Liver (tissue), 9 donors: ENCODE data around the gene SLC35B4. TPM values are rescaled to one million over a fixed set of nuclear protein-coding genes. Genes with fewer than 3 reads are reported as not detected.
"Not testable (repeated sequence)": the region's sequence is repeated elsewhere in the genome, so short reads cannot be mapped to it uniquely, and the experiment has no call there.

Experiments used
- DNase-seq: peaks from one replicate; pipeline ENCODE4 v3.0.0-alpha.2; 2017; ENCODE audit warnings: low spot score
- H3K27ac ChIP-seq, 2 donors: one replicate each; pipeline ENCODE4 v1.7.0; 2013; ENCODE audit warnings: inconsistent platforms in 2 of 2, low read length in 2 of 2, control low read depth in 1 of 2, low read depth in 1 of 2, mild to moderate bottlenecking in 1 of 2
- H3K27me3 ChIP-seq, 4 donors: one replicate each; pipeline versions ENCODE4 v1.6.1 to v1.7.0; 2013; ENCODE audit warnings: low read length in 3 of 4, inconsistent platforms in 1 of 4, mild to moderate bottlenecking in 1 of 4, moderate library complexity in 1 of 4; ENCODE audit not compliant: control insufficient read depth in 4 of 4, insufficient read depth in 4 of 4
- H3K36me3 ChIP-seq, 4 donors: one replicate each; pipeline versions ENCODE4 v1.6.1 to v1.7.0; 2013; ENCODE audit warnings: low read length in 3 of 4, mild to moderate bottlenecking in 3 of 4, low read depth in 1 of 4, moderate library complexity in 1 of 4; ENCODE audit not compliant: control insufficient read depth in 4 of 4, insufficient read depth in 3 of 4
- H3K4me1 ChIP-seq, 4 donors: one replicate each; pipeline versions ENCODE4 v1.6.1 to v1.7.0; 2013; ENCODE audit warnings: low read length in 3 of 4, mild to moderate bottlenecking in 3 of 4, moderate library complexity in 1 of 4; ENCODE audit not compliant: control insufficient read depth in 4 of 4, insufficient read depth in 4 of 4
- H3K4me3 ChIP-seq, 3 donors: one replicate each; pipeline versions ENCODE4 v1.6.1 to v1.7.0; 2013; ENCODE audit warnings: low read length in 3 of 3, control low read depth in 1 of 3, low read depth in 1 of 3, mild to moderate bottlenecking in 1 of 3
- H3K9ac ChIP-seq, 2 donors: one replicate each; pipeline ENCODE4 v1.7.0; 2013; ENCODE audit warnings: low read length in 2 of 2, mild to moderate bottlenecking in 2 of 2, moderate library complexity in 2 of 2, control low read depth in 1 of 2, low read depth in 1 of 2
- H3K9me3 ChIP-seq, 4 donors: one replicate each; pipeline versions ENCODE4 v1.6.1 to v1.7.0; 2013; ENCODE audit warnings: low read length in 3 of 4; ENCODE audit not compliant: control insufficient read depth in 4 of 4
- ATF3 ChIP-seq: IDR thresholded peaks from 2 replicates; pipeline ENCODE4 v1.6.1; 2016; ENCODE audit warnings: antibody characterized with exemption
- CTCF ChIP-seq: fragments of 150-350 bp; IDR thresholded peaks from 2 replicates; pipeline ENCODE4 v1.5.1; 2017; ENCODE audit warnings: improper control_type of control experiment, low read depth, low read length; ENCODE audit not compliant: missing input control
- EGR1 ChIP-seq, 2 donors: IDR thresholded peaks; 2 replicates each; pipeline ENCODE4 v1.6.1; 2016 to 2018; ENCODE audit warnings: antibody characterized with exemption in 2 of 2, low read depth in 2 of 2
- FOXA1 ChIP-seq: IDR thresholded peaks from 2 replicates; pipeline ENCODE4 v1.6.1; 2016; ENCODE audit warnings: antibody characterized with exemption
- FOXA2 ChIP-seq: IDR thresholded peaks from 2 replicates; pipeline ENCODE4 v1.6.1; 2016; ENCODE audit warnings: antibody characterized with exemption
- GABPA ChIP-seq, 2 donors: IDR thresholded peaks in 1 of 2; conservative IDR thresholded peaks in 1 of 2; 2 replicates each; pipeline ENCODE4 v1.6.1; 2016; ENCODE audit warnings: antibody characterized with exemption in 2 of 2, mild to moderate bottlenecking in 1 of 2, moderate library complexity in 1 of 2
- HNF4A ChIP-seq, 2 donors: conservative IDR thresholded peaks; 2 replicates each; pipeline ENCODE4 v1.6.1; 2016; ENCODE audit warnings: antibody characterized with exemption in 2 of 2, mild to moderate bottlenecking in 2 of 2
- HNF4G ChIP-seq: IDR thresholded peaks from 2 replicates; pipeline ENCODE4 v1.6.1; 2016; ENCODE audit warnings: antibody characterized with exemption
- JUND ChIP-seq, 2 donors: IDR thresholded peaks; 2 replicates each; pipeline ENCODE4 v1.6.1; 2016; ENCODE audit warnings: antibody characterized with exemption in 2 of 2
- MAX ChIP-seq: IDR thresholded peaks from 2 replicates; pipeline ENCODE4 v1.6.1; 2016; ENCODE audit warnings: antibody characterized with exemption
- NR2F2 ChIP-seq: IDR thresholded peaks from 2 replicates; pipeline ENCODE4 v1.6.1; 2016; ENCODE audit warnings: antibody characterized with exemption
- RAD21 ChIP-seq, 2 donors: IDR thresholded peaks; 2 replicates each; pipeline ENCODE4 v1.6.1; 2016; ENCODE audit warnings: antibody characterized with exemption in 2 of 2, mild to moderate bottlenecking in 2 of 2
- REST ChIP-seq: IDR thresholded peaks from 2 replicates; pipeline ENCODE4 v1.6.1; 2016; ENCODE audit warnings: antibody characterized with exemption, mild to moderate bottlenecking
- RXRA ChIP-seq, 2 donors: IDR thresholded peaks; 2 replicates each; pipeline ENCODE4 v1.6.1; 2017 to 2018; ENCODE audit warnings: antibody characterized with exemption in 2 of 2, mild to moderate bottlenecking in 1 of 2
- SP1 ChIP-seq: IDR thresholded peaks from 2 replicates; pipeline ENCODE4 v1.6.1; 2018; ENCODE audit warnings: antibody characterized with exemption, mild to moderate bottlenecking
- TAF1 ChIP-seq: conservative IDR thresholded peaks from 2 replicates; pipeline ENCODE4 v1.6.1; 2016; ENCODE audit warnings: antibody characterized with exemption, mild to moderate bottlenecking
- YY1 ChIP-seq: IDR thresholded peaks from 2 replicates; pipeline ENCODE4 v1.6.1; 2016; ENCODE audit warnings: antibody characterized with exemption, mild to moderate bottlenecking
- ZBTB33 ChIP-seq: IDR thresholded peaks from 2 replicates; pipeline ENCODE4 v1.6.1; 2016; ENCODE audit warnings: antibody characterized with exemption
- WGBS: extraction: QIAGEN DNeasy Blood & Tissue Kit; methylation state at CpG from one replicate; pipeline ENCODE4 v1.1.7; 2013; 5-methylcytosine and 5-hydroxymethylcytosine counted together
- polyA plus RNA-seq, 2 donors: library from polyadenylated mRNA; stranded (reverse) in 1 of 2; unstranded in 1 of 2; fragments of 200-250 nt in 1 of 2; fragments of >200 nt in 1 of 2; fragmentation: Nextera tagmentation in 1 of 2; extraction: Ambion mirVana in 1 of 2; gene quantifications; one replicate each; pipeline versions ENCODE4 v1.2.1 to v1.2.3, GENCODE V29; 2013 to 2015
- total RNA-seq, 2 donors: library from RNA; depleted of rRNA; stranded (reverse); fragments of >200 nt; gene quantifications; one replicate each; pipeline ENCODE4 v1.2.3, GENCODE V29; 2014
- donor health status: healthy.
- donor health status: healthy.
- donor health status: healthy.
- donor health status: healthy.
- donor health status: healthy.

The SLC35B4 gene
- total and polyA plus RNA-seq, 4 donors = 5.7 to 17.7 (median 8.9) TPM

GRCh38 chr7:134297489-134297888 is 19.2 kb downstream of the SLC35B4 start (continued):
- TF ChIP-seq REST = no peak
- TF ChIP-seq EGR1 (IDR thresholded peaks at IDR 0.05; ENCODE audit: low read depth in 2 of 2) = no peak

- peaks cover 11 to 41% (median 37%) of the 10 kb centered on the region in 4 donors for H3K36me3 ChIP-seq
- not testable (repeated sequence) for H3K9me3 ChIP-seq
These were observed 20.7 kb downstream of the SLC35B4 start for GRCh38 chr7:134295982-134296381.

GRCh38 chr7:134293002-134293740 is 23.6 kb downstream of the SLC35B4 start:
- H3K4me3 ChIP-seq = no peak overlapping the region
- DNase-seq = no peak
- no peak for TF ChIP-seq NR2F2
- TF ChIP-seq YY1 = peak; percentile 44
- peak in 1 of 2 donors; percentile 57 for TF ChIP-seq JUND (IDR thresholded peaks at IDR 0.05)
- TF ChIP-seq TAF1 = no peak
- peak; percentile 50 for TF ChIP-seq ZBTB33
- peak; percentile 80 to 85 for TF ChIP-seq RXRA (IDR thresholded peaks at IDR 0.05)
- peak in 1 of 2 donors; percentile 12 for TF ChIP-seq EGR1 (IDR thresholded peaks at IDR 0.05; ENCODE audit: low read depth in 2 of 2)
- TF ChIP-seq HNF4G = peak; percentile 71
- TF ChIP-seq RAD21 (IDR thresholded peaks at IDR 0.05) = peak; percentile 47 to 69
- TF ChIP-seq SP1 = peak; percentile 96
- no peak for TF ChIP-seq MAX
- no peak for TF ChIP-seq FOXA1
- peak; percentile 84 to 89 for TF ChIP-seq HNF4A (conservative IDR thresholded peaks at IDR 0.05)
- peak; percentile 20 for TF ChIP-seq REST
- TF ChIP-seq GABPA (IDR thresholded peaks at IDR 0.05 in 1 of 2, conservative IDR thresholded peaks at IDR 0.05 in 1 of 2) = peak in 1 of 2 donors; percentile 43
- peak; percentile 58 for TF ChIP-seq FOXA2
- TF ChIP-seq CTCF = no peak
- TF ChIP-seq ATF3 = no peak
- H3K27me3 ChIP-seq = no peaks in the 10 kb centered on the region
- H3K27ac ChIP-seq = peak overlapping the region; percentile 19 to 26
- H3K9ac ChIP-seq = no peak overlapping the region
- 63% methylated on average over 12 of the region's 12 CpGs for WGBS
- H3K9me3 ChIP-seq = no peaks in the 10 kb centered on the region
- peaks cover 2 to 10% (median 8%) of the 10 kb centered on the region in 4 donors for H3K4me1 ChIP-seq
- peaks cover 9 to 28% (median 20%) of the 10 kb centered on the region in 4 donors for H3K36me3 ChIP-seq

More at GRCh38 chr7:134295982-134296381, 20.7 kb downstream of the SLC35B4 start:
- DNase-seq, H3K4me3 ChIP-seq, H3K27me3 ChIP-seq, H3K9ac ChIP-seq, H3K27ac ChIP-seq: not testable (repeated sequence)
- WGBS = 91% methylated on average over 7 of the region's 7 CpGs
- peaks cover 2 to 10% (median 8%) of the 10 kb centered on the region in 4 donors for H3K4me1 ChIP-seq
